ENCODE measurements around the gene BCL10.

BCL10 gene

GRCh38 chr1:85224295-85224694 lies 52.1 kb downstream of the BCL10 start:
- no peak for DNase-seq

- no peak for DNase-seq
Measured at GRCh38 chr1:85223334-85223733, 53.1 kb downstream of the BCL10 start.

DNA sequence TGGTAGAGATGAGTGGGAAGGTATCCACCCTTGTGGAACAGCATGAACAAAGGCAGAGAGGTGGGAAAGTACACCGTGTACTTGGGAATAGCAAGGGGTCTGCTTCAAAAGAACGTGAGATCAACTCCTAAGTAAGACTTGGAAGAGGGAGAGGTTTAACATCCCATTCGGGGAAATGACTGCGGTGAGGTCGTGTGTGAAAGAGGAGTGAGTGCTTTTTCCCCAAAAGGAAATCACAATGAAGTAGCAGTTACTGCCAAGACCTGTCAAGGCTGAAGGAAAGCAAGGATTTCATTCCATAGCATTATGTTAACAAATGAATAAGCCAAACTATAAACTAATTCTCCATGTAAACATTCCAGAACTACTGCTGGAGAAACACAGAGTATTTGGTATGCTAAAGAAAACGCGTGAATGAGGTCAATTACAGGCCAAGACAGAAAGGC lies 55.7 kb downstream of the BCL10 start:
- DNase-seq = no peak

DNA sequence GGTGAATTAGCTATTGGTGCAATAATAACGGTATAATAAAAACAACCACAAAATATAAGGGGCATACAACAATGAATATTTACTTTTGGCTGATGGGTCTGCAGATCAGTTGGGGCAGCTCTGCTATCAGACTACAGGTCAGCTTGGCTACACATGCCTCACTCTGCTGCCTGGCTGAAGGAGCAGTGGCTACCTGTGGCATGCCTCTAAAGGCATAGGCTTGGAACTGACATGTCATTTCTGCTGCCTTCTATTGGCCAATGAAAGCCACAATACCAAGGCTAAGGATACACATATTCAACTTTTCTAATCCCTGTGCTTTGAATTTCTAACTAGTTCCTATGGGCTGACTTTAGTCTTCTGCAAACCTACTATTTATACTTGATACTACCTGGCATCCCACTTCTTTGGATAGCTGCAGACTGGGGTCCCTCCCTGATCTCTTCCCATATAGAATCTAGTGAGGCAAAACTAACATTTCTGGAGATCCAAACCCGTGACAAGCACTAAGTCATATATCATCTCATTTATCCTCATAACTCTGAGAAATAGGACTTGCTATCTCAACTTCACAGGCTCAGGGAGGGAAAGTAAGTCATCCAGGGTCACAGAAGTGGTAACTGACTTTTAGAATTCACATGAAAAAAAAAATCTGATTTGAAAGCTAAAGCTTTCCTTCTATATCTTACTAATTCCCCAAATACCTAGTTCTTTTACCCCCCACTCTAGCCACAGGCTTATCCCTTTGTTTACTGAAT lies 56.4 kb downstream of the BCL10 start:
- DNase-seq = no peak

- DNase-seq = no peak
Measured at GRCh38 chr1:85216697-85217096, 59.7 kb downstream of the BCL10 start.

Data from amygdala (tissue), 56 donors.